HG02885 (cell line): ENCODE data around the gene CLN3.
"Not testable (repeated sequence)": the region's sequence is repeated elsewhere in the genome, so short reads cannot be mapped to it uniquely, and the experiment has no call there.

Experiments
- ATAC-seq: cut with Tn5 transposase; IDR thresholded peaks from one replicate; pipeline ENCODE4 v1.9.1; 2021; ENCODE audit warnings: mild to moderate bottlenecking; ENCODE audit not compliant: unreplicated experiment, poor library complexity

CLN3 gene

GRCh38 chr16:28514246-28514645 lies 22.4 kb upstream of the CLN3 start:
- ATAC-seq = no peak

- no peak for ATAC-seq
Measured at GRCh38 chr16:28513484-28514181, 21.8 kb upstream of the CLN3 start.

- no peak for ATAC-seq
Measured at GRCh38 chr16:28511801-28512789, 20.2 kb upstream of the CLN3 start.

GRCh38 chr16:28511031-28511430 lies 19.2 kb upstream of the CLN3 start:
- no peak for ATAC-seq

GRCh38 chr16:28505489-28506137 lies 13.7 kb upstream of the CLN3 start:
- ATAC-seq = no peak

GRCh38 chr16:28504707-28505404 lies 13.0 kb upstream of the CLN3 start:
- ATAC-seq = no peak

GRCh38 chr16:28503470-28504259 lies 11.8 kb upstream of the CLN3 start:
- ATAC-seq = no peak

GRCh38 chr16:28502290-28502689 lies 10.4 kb upstream of the CLN3 start:
- ATAC-seq = no peak

- ATAC-seq = no peak
Measured at GRCh38 chr16:28501258-28502232, 9.7 kb upstream of the CLN3 start.

GRCh38 chr16:28500476-28501180 lies 8.8 kb upstream of the CLN3 start:
- ATAC-seq = not testable (repeated sequence)

GRCh38 chr16:28499854-28500253 lies 8.0 kb upstream of the CLN3 start:
- ATAC-seq = no peak

GRCh38 chr16:28498666-28499381 lies 7.0 kb upstream of the CLN3 start:
- ATAC-seq = no peak

GRCh38 chr16:28497861-28498599 lies 6.2 kb upstream of the CLN3 start:
- no peak for ATAC-seq

GRCh38 chr16:28497386-28497785 lies 5.5 kb upstream of the CLN3 start:
- no peak for ATAC-seq

- ATAC-seq = no peak
Measured at GRCh38 chr16:28496844-28497243, 5.0 kb upstream of the CLN3 start.
